Neural crest cell (in vitro differentiated cells): Measurements from ENCODE around the gene TBC1D4. TPM values are rescaled to one million over a fixed set of nuclear protein-coding genes. Genes with fewer than 3 reads are reported as not detected.

ENCODE experiments used
- DNase-seq: peaks from one replicate; pipeline ENCODE4 v3.0.0; 2021; ENCODE audit warnings: low read depth, mixed read lengths, low spot score
- H3K27ac Mint-ChIP-seq: one replicate; pipeline ENCODE4 v1.8.0; 2021; ENCODE audit warnings: mild to moderate bottlenecking, mixed read lengths; ENCODE audit not compliant: unreplicated experiment
- H3K27me3 Mint-ChIP-seq: 2 replicates; pipeline ENCODE4 v1.8.0; 2021; ENCODE audit warnings: low read depth, mild to moderate bottlenecking, mixed read lengths
- H3K36me3 Mint-ChIP-seq: 2 replicates; pipeline ENCODE4 v1.8.0; 2021; ENCODE audit warnings: low read depth, mild to moderate bottlenecking, mixed read lengths
- H3K4me1 Mint-ChIP-seq: 2 replicates; pipeline ENCODE4 v1.8.0; 2021; ENCODE audit warnings: mixed read lengths
- H3K4me3 Mint-ChIP-seq: one replicate; pipeline ENCODE4 v1.8.0; 2021; ENCODE audit warnings: mild to moderate bottlenecking, mixed read lengths
- H3K9me3 Mint-ChIP-seq: 2 replicates; pipeline ENCODE4 v1.8.0; 2021; ENCODE audit warnings: mixed read lengths
- CTCF ChIP-seq: fragments of 200-600 bp; sonication (generic); conservative IDR thresholded peaks from 2 replicates; pipeline ENCODE4 v1.5.0; 2021; ENCODE audit warnings: antibody characterized with exemption, mild to moderate bottlenecking
- total RNA-seq: library from RNA; stranded (reverse); gene quantifications from 2 replicates; pipeline ENCODE4 v1.2.1, GENCODE V29; 2021

The TBC1D4 gene
- total RNA-seq, 1 donor from 2014 or later, result 13.4 TPM

GRCh38 chr13:75485286-75486062 lies 3.5 kb upstream of the TBC1D4 start:
- H3K4me1 Mint-ChIP-seq, result peaks cover 24% of the 10 kb centered on the region
- H3K36me3 Mint-ChIP-seq, result no peaks in the 10 kb centered on the region
- no peaks in the 10 kb centered on the region for H3K9me3 Mint-ChIP-seq
- peak overlapping the region; percentile 91 for H3K27ac Mint-ChIP-seq
- H3K27me3 Mint-ChIP-seq, result peaks cover 9% of the 10 kb centered on the region
- DNase-seq, result no peak
- TF ChIP-seq CTCF, result no peak
- peak overlapping the region; percentile 47 for H3K4me3 Mint-ChIP-seq

- peak overlapping the region; percentile 96 for H3K4me3 Mint-ChIP-seq
- H3K9me3 Mint-ChIP-seq, result no peaks in the 10 kb centered on the region
- no peak for DNase-seq
- peaks cover 25% of the 10 kb centered on the region for H3K4me1 Mint-ChIP-seq
- TF ChIP-seq CTCF, result peak; percentile 9
- H3K27me3 Mint-ChIP-seq, result peaks cover 22% of the 10 kb centered on the region
- H3K36me3 Mint-ChIP-seq, result no peaks in the 10 kb centered on the region
- H3K27ac Mint-ChIP-seq, result peak overlapping the region; percentile 80
These were observed 781 bp upstream of the TBC1D4 start for GRCh38 chr13:75482820-75483079.

- peaks cover 25% of the 10 kb centered on the region for H3K4me1 Mint-ChIP-seq
- peak overlapping the region; percentile 87 for H3K4me3 Mint-ChIP-seq
- DNase-seq, result peak; percentile 39
- TF ChIP-seq CTCF, result no peak
- no peaks in the 10 kb centered on the region for H3K9me3 Mint-ChIP-seq
- H3K36me3 Mint-ChIP-seq, result no peaks in the 10 kb centered on the region
- H3K27ac Mint-ChIP-seq, result no peak overlapping the region
- H3K27me3 Mint-ChIP-seq, result peaks cover 22% of the 10 kb centered on the region
These were observed 546 bp downstream of the TBC1D4 start for GRCh38 chr13:75481176-75482069.

- no peaks in the 10 kb centered on the region for H3K9me3 Mint-ChIP-seq
- DNase-seq, result peak; percentile 39
- H3K36me3 Mint-ChIP-seq, result no peaks in the 10 kb centered on the region
- H3K27me3 Mint-ChIP-seq, result peaks cover 22% of the 10 kb centered on the region
- TF ChIP-seq CTCF, result no peak
- peak overlapping the region; percentile 87 for H3K4me3 Mint-ChIP-seq
- H3K4me1 Mint-ChIP-seq, result peaks cover 20% of the 10 kb centered on the region
- peak overlapping the region; percentile 3 for H3K27ac Mint-ChIP-seq
These were observed 1.2 kb downstream of the TBC1D4 start for GRCh38 chr13:75480671-75481175.

- H3K27ac Mint-ChIP-seq, result no peak overlapping the region
- no peaks in the 10 kb centered on the region for H3K9me3 Mint-ChIP-seq
- peaks cover 11% of the 10 kb centered on the region for H3K4me1 Mint-ChIP-seq
- TF ChIP-seq CTCF, result no peak
- no peak for DNase-seq
- H3K27me3 Mint-ChIP-seq, result peaks cover 22% of the 10 kb centered on the region
- no peaks in the 10 kb centered on the region for H3K36me3 Mint-ChIP-seq
- peak overlapping the region; percentile 87 for H3K4me3 Mint-ChIP-seq
These were observed 2.7 kb downstream of the TBC1D4 start for GRCh38 chr13:75479102-75479740.
